GM21529 (cell line): Measurements from ENCODE around the gene AKAP6.

Experiments
- ATAC-seq: cut with Tn5 transposase; IDR thresholded peaks from one replicate; pipeline ENCODE4 v1.9.1; 2021; ENCODE audit not compliant: unreplicated experiment

AKAP6 gene

DNA sequence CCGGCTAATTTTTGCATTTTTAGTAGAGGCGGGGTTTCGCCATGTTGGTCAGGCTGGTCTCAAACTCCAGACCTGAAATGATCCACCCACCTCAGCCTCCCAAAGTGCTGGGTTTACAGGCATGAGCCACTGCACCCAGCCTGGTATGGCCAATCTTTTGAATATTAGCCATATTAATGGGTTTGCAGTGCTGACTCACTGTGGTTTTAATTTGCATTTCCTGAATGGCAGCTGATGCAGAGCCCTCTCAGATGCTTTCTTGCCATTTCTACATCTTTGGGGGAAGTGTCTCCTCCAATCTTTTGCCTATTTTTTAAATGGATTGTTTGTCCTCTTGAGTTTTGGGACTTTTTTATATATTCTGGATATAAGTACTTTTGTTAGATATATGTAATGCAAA, 554.1 kb downstream of the AKAP6 start:
- no peak for ATAC-seq
